IMR-90 (cell line): ENCODE measurements around the gene SPPL2A. TPM values are rescaled to one million over a fixed set of nuclear protein-coding genes. Genes with fewer than 3 reads are reported as not detected.

Experiments
- ATAC-seq: fragments of 200-7000 bp; cut with Tn5 transposase; 2 replicates; pipeline ENCODE4 v1.9.1; 2020; ENCODE audit warnings: low read depth, mild to moderate bottlenecking, moderate library complexity
- BruUV-seq: library from RNA; stranded (reverse); fragments of 400-500 nt; replicated peaks from 2 replicates; lab custom pipeline; 2021; lab: Mats Ljungman, UMichigan
- CTCF ChIA-PET: fragments of 300-600 bp; formaldehyde crosslinking; extraction: SDS; loops from one replicate; lab custom pipeline; 2021; ENCODE audit warnings: antibody characterized with exemption; lab: Yijun Ruan, JAX
- POLR2A ChIA-PET: fragments of 300-600 bp; sonication (Branson Sonifier 250); formaldehyde crosslinking; loops from one replicate; lab custom pipeline; 2022; ENCODE audit warnings: antibody characterized with exemption; ENCODE audit not compliant: unreplicated experiment; lab: Charles Lee
- DNase-seq: peaks from one replicate; pipeline ENCODE4 v3.0.0; 2013
- H2AFZ ChIP-seq: replicated peaks from 2 replicates; pipeline ENCODE3; 2013; ENCODE audit warnings: low read length, mild to moderate bottlenecking; ENCODE audit not compliant: poor library complexity
- H2AK5ac ChIP-seq: 2 replicates; pipeline ENCODE4 v1.6.1; 2013; ENCODE audit warnings: low read depth, low read length, inconsistent platforms
- H2AK9ac ChIP-seq: replicated peaks from 2 replicates; pipeline ENCODE3; 2013; ENCODE audit warnings: mild to moderate bottlenecking, low read depth, low read length, moderate library complexity; ENCODE audit not compliant: poor library complexity
- H2BK120ac ChIP-seq: 2 replicates; pipeline ENCODE4 v1.6.1; 2013; ENCODE audit warnings: low read depth, low read length, inconsistent platforms
- H2BK15ac ChIP-seq: 3 replicates; pipeline ENCODE4 v1.6.1; 2013; ENCODE audit warnings: low read depth, low read length, inconsistent platforms
- H2BK20ac ChIP-seq: 2 replicates; pipeline ENCODE4 v1.6.1; 2013; ENCODE audit warnings: low read depth, mild to moderate bottlenecking, inconsistent platforms, low read length, moderate library complexity
- H2BK5ac ChIP-seq: 2 replicates; pipeline ENCODE4 v1.6.1; 2013; ENCODE audit warnings: mild to moderate bottlenecking, low read depth, low read length, inconsistent platforms; ENCODE audit not compliant: poor library complexity, severe bottlenecking
- H3K14ac ChIP-seq: replicated peaks from 2 replicates; pipeline ENCODE4 v1.6.1; 2013; ENCODE audit warnings: low read depth, low read length, inconsistent platforms
- H3K18ac ChIP-seq: 2 replicates; pipeline ENCODE4 v1.6.1; 2013; ENCODE audit warnings: low read depth, low read length, control low read depth
- H3K23ac ChIP-seq: 2 replicates; pipeline ENCODE4 v1.6.1; 2013; ENCODE audit warnings: low read depth, low read length, inconsistent platforms
- H3K27ac ChIP-seq: 2 replicates; pipeline ENCODE4 v1.5.1; 2013; ENCODE audit warnings: mild to moderate bottlenecking, control low read depth, low read length; ENCODE audit not compliant: insufficient read depth
- H3K27me3 ChIP-seq: 2 replicates; pipeline ENCODE4 v1.6.1; 2013; ENCODE audit warnings: low read length; ENCODE audit not compliant: control insufficient read depth, insufficient read depth
- H3K36me3 ChIP-seq: 2 replicates; pipeline ENCODE4 v1.6.1; 2013; ENCODE audit warnings: low read length, mixed read lengths; ENCODE audit not compliant: control insufficient read depth, insufficient read depth
- H3K4ac ChIP-seq: 2 replicates; pipeline ENCODE4 v1.6.1; 2013; ENCODE audit warnings: low read depth, low read length, inconsistent platforms
- H3K4me1 ChIP-seq: 2 replicates; pipeline ENCODE4 v1.6.1; 2013; ENCODE audit warnings: low read length, mixed read lengths; ENCODE audit not compliant: control insufficient read depth, insufficient read depth
- H3K4me2 ChIP-seq: 2 replicates; pipeline ENCODE4 v1.6.1; 2013; ENCODE audit warnings: low read depth, mild to moderate bottlenecking, control low read depth, low read length, moderate library complexity
- H3K4me3 ChIP-seq: 2 replicates; pipeline ENCODE4 v1.5.1; 2013; ENCODE audit warnings: low read depth, mild to moderate bottlenecking, control low read depth, low read length, moderate library complexity; ENCODE audit not compliant: insufficient read depth
- H3K56ac ChIP-seq: 2 replicates; pipeline ENCODE4 v1.6.1; 2013; ENCODE audit warnings: low read length, inconsistent platforms; ENCODE audit not compliant: insufficient read depth; ENCODE audit errors: extremely low read depth
- H3K79me1 ChIP-seq, 2 experiments: 2 replicates each; pipeline ENCODE4 v1.6.1; 2013; ENCODE audit warnings: low read length in 2 of 2, inconsistent platforms in 1 of 2, low read depth in 1 of 2
- H3K9ac ChIP-seq: 2 replicates; pipeline ENCODE4 v1.6.1; 2013; ENCODE audit warnings: low read depth, low read length, control low read depth
- H3K9me1 ChIP-seq: 2 replicates; pipeline ENCODE4 v1.6.1; 2013; ENCODE audit warnings: low read length, inconsistent platforms; ENCODE audit not compliant: insufficient read depth
- H3K9me3 ChIP-seq: 2 replicates; pipeline ENCODE4 v1.6.1; 2013; ENCODE audit warnings: low read length; ENCODE audit not compliant: control insufficient read depth, insufficient read depth
- H4K20me1 ChIP-seq: 2 replicates; pipeline ENCODE4 v1.6.1; 2013; ENCODE audit warnings: low read length, inconsistent platforms; ENCODE audit not compliant: insufficient read depth
- H4K5ac ChIP-seq: 2 replicates; pipeline ENCODE4 v1.6.1; 2013; ENCODE audit warnings: mild to moderate bottlenecking, low read depth, low read length, control low read depth
- H4K8ac ChIP-seq, 2 experiments: 2 replicates each; pipeline ENCODE4 v1.6.1; 2013; ENCODE audit warnings: low read depth in 2 of 2, low read length in 2 of 2, control low read depth in 1 of 2, inconsistent platforms in 1 of 2
- H4K91ac ChIP-seq: 2 replicates; pipeline ENCODE4 v1.6.1; 2013; ENCODE audit warnings: low read depth, low read length, inconsistent platforms; ENCODE audit not compliant: insufficient read depth
- BHLHE40 ChIP-seq: fragments of 150-350 bp; IDR thresholded peaks from 2 replicates; pipeline ENCODE4 v1.6.1; 2016; ENCODE audit warnings: mild to moderate bottlenecking, low read depth, low read length
- CEBPB ChIP-seq: IDR thresholded peaks from 2 replicates; pipeline ENCODE4 v1.6.1; 2012; ENCODE audit warnings: low read depth, low read length, improper control_type of control experiment
- CHD1 ChIP-seq: IDR thresholded peaks from 2 replicates; pipeline ENCODE4 v1.6.1; 2012; ENCODE audit warnings: low read depth, low read length, improper control_type of control experiment
- FOS ChIP-seq: fragments of 150-350 bp; IDR thresholded peaks from 2 replicates; pipeline ENCODE4 v1.6.1; 2016; ENCODE audit warnings: low read depth, low read length
- MAFK ChIP-seq: IDR thresholded peaks from 2 replicates; pipeline ENCODE4 v1.6.1; 2012; ENCODE audit warnings: low read depth, low read length, improper control_type of control experiment
- MAZ ChIP-seq: IDR thresholded peaks from 2 replicates; pipeline ENCODE4 v1.6.1; 2012; ENCODE audit warnings: low read depth, mild to moderate bottlenecking, low read length, improper control_type of control experiment, moderate library complexity, borderline replicate concordance
- MXI1 ChIP-seq: IDR thresholded peaks from 2 replicates; pipeline ENCODE4 v1.6.1; 2012; ENCODE audit warnings: low read depth, mild to moderate bottlenecking, low read length, moderate library complexity, borderline replicate concordance
- NFE2L2 ChIP-seq: fragments of 150-350 bp; IDR thresholded peaks from 2 replicates; pipeline ENCODE4 v1.6.1; 2016; ENCODE audit warnings: low read depth, mild to moderate bottlenecking, low read length
- POLR2A ChIP-seq: IDR thresholded peaks from 2 replicates; pipeline ENCODE4 v1.6.1; 2012; ENCODE audit warnings: mild to moderate bottlenecking, low read depth, low read length
- RAD21 ChIP-seq: IDR thresholded peaks from 2 replicates; pipeline ENCODE4 v1.6.1; 2012; ENCODE audit warnings: low read length, improper control_type of control experiment
- RCOR1 ChIP-seq: IDR thresholded peaks from 2 replicates; pipeline ENCODE4 v1.6.1; 2012; ENCODE audit warnings: mild to moderate bottlenecking, low read length, improper control_type of control experiment; ENCODE audit not compliant: insufficient replicate concordance
- SMC3 ChIP-seq: fragments of 150-350 bp; IDR thresholded peaks from 2 replicates; pipeline ENCODE4 v1.6.1; 2016; ENCODE audit warnings: low read depth, mild to moderate bottlenecking, antibody characterized with exemption, low read length, moderate library complexity
- WGBS, 2 experiments: methylation state at CpG; one replicate each; pipeline versions ENCODE4 v1.1.5 to v1.1.7; 2013; ENCODE audit warnings: missing lambda C conversion rate in 2 of 2; ENCODE audit not compliant: insufficient read length in 1 of 2; ENCODE audit errors: extremely low coverage in 2 of 2; 5-methylcytosine and 5-hydroxymethylcytosine counted together
- dilution Hi-C: fragments of 300-500 bp; cut with HindIII; formaldehyde crosslinking; loops from one replicate; pipeline ENCODE4 v1.14.3; 2018; ENCODE audit warnings: low sequenced_read_pairs; ENCODE audit not compliant: unreplicated experiment
- in situ Hi-C: fragments of 300-500 bp; cut with MboI; formaldehyde crosslinking; loops from 3 replicates; pipeline ENCODE4 v1.14.3; 2019; ENCODE audit warnings: low sequenced_read_pairs, inconsistent platforms, mixed read lengths
- intact Hi-C: fragments of 100-400 bp; cut with micrococcal nuclease; formaldehyde crosslinking; loops from 2 replicates; pipeline ENCODE4 v1.10.0; 2022
- polyA plus RNA-seq, 3 experiments: library from polyadenylated mRNA; depleted of rRNA; stranded (reverse); fragments of >200 nt; gene quantifications; 2 replicates each; pipeline ENCODE4 v1.2.3, GENCODE V29; 2012; ENCODE audit warnings: low replicate concordance in 1 of 3
- total RNA-seq: library from RNA; depleted of rRNA; stranded (reverse); fragments of >200 nt; gene quantifications from 2 replicates; pipeline ENCODE4 v1.2.3, GENCODE V29; 2012
- TF ChIP-seq, protein P1 (sequence below): fragments of 150-350 bp; IDR thresholded peaks from 2 replicates; pipeline ENCODE4 v1.6.1; 2017; ENCODE audit warnings: mild to moderate bottlenecking, antibody characterized with exemption, low read length, low read depth
- TF ChIP-seq, protein P2 (sequence below): conservative IDR thresholded peaks from 2 replicates; pipeline ENCODE4 v1.5.1; 2012; ENCODE audit warnings: mild to moderate bottlenecking, low read depth, low read length, improper control_type of control experiment
- TF ChIP-seq, protein P3 (sequence below): fragments of 150-350 bp; IDR thresholded peaks from 2 replicates; pipeline ENCODE4 v1.6.1; 2016; ENCODE audit warnings: low read depth, mild to moderate bottlenecking, low read length, moderate library complexity, borderline replicate concordance

SPPL2A gene
- total and polyA plus RNA-seq, 2 of the 4 experiments (the other 2 are of a cell fraction) = 29.2 to 53.8 TPM

DNA sequence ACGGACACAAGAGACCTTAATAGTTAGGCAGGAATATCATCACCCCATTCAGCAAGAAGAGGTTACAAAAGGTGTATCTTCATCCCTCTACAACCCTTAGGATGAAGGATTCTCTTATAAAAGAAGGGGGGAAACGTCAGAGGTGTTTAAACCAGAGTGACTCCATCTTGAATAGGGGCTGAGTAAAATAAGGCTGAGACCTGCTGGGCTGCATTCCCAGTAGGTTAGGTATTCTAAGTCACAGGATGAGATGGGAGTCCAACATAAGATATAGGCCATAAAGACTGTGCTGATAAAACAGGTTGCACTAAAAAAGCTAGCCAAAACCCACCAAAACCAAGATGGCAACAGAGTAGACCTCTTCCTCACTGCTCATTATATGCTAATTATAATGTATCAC lies 95.4 kb downstream of the SPPL2A start:
- dilution Hi-C loops (no loop called here), intact Hi-C loops (loop anchor here (10.0 kb wide), 1 partner anchor 525 kb away; no protein-coding TSS in a partner anchor), in situ Hi-C loops (no loop called here)
- Histone ChIP-seq H3K9me3 (no peaks in the 10 kb centered on the region), H2AFZ (no peak overlapping the region), H4K20me1 (peaks cover 17% of the 10 kb centered on the region), H3K27me3 (no peaks in the 10 kb centered on the region), H3K56ac (no peak overlapping the region), H3K14ac (no peak overlapping the region), H2BK20ac (no peak overlapping the region), H3K4me3 (no peak overlapping the region), H3K27ac (no peak overlapping the region), H3K4me2 (no peak overlapping the region), H2AK9ac (no peak overlapping the region), H3K4ac (no peak overlapping the region), H4K8ac (no peak overlapping the region), H2AK5ac (no peak overlapping the region), H4K91ac (no peak overlapping the region), H4K5ac (no peak overlapping the region), H3K9ac (no peak overlapping the region), H2BK15ac (no peak overlapping the region), H2BK120ac (no peak overlapping the region), H3K79me1 (peaks cover 19 to 62% of the 10 kb centered on the region in 2 experiments), H3K4me1 (no peaks in the 10 kb centered on the region), H3K18ac (no peak overlapping the region), H3K9me1 (no peaks in the 10 kb centered on the region), H3K36me3 (peaks cover 4% of the 10 kb centered on the region; the same call in 1 of the 2 replicates), H3K23ac (no peak overlapping the region), H2BK5ac (no peak overlapping the region)
- ChIA-PET CTCF (interaction anchor here (0.6 kb wide), 1 partner anchor 11 kb away, joined by 3 read pairs; no protein-coding TSS in a partner anchor), POLR2A (no interaction called here)
- no peak for ATAC-seq
- no CpG with 5 or more reads among the region's 2 CpGs for WGBS, 2 experiments
- no TSS peak for BruUV-seq
- TF ChIP-seq, protein P1, sequence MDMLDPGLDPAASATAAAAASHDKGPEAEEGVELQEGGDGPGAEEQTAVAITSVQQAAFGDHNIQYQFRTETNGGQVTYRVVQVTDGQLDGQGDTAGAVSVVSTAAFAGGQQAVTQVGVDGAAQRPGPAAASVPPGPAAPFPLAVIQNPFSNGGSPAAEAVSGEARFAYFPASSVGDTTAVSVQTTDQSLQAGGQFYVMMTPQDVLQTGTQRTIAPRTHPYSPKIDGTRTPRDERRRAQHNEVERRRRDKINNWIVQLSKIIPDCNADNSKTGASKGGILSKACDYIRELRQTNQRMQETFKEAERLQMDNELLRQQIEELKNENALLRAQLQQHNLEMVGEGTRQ = no peak
- TF ChIP-seq SMC3 (no peak), BHLHE40 (no peak), MAZ (no peak), RCOR1 (no peak), POLR2A (no peak), NFE2L2 (no peak), CEBPB (no peak), CHD1 (no peak), MXI1 (no peak), FOS (no peak), MAFK (no peak), RAD21 (no peak)
- TF ChIP-seq, protein P2, sequence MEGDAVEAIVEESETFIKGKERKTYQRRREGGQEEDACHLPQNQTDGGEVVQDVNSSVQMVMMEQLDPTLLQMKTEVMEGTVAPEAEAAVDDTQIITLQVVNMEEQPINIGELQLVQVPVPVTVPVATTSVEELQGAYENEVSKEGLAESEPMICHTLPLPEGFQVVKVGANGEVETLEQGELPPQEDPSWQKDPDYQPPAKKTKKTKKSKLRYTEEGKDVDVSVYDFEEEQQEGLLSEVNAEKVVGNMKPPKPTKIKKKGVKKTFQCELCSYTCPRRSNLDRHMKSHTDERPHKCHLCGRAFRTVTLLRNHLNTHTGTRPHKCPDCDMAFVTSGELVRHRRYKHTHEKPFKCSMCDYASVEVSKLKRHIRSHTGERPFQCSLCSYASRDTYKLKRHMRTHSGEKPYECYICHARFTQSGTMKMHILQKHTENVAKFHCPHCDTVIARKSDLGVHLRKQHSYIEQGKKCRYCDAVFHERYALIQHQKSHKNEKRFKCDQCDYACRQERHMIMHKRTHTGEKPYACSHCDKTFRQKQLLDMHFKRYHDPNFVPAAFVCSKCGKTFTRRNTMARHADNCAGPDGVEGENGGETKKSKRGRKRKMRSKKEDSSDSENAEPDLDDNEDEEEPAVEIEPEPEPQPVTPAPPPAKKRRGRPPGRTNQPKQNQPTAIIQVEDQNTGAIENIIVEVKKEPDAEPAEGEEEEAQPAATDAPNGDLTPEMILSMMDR = no peak
- TF ChIP-seq, protein P3, sequence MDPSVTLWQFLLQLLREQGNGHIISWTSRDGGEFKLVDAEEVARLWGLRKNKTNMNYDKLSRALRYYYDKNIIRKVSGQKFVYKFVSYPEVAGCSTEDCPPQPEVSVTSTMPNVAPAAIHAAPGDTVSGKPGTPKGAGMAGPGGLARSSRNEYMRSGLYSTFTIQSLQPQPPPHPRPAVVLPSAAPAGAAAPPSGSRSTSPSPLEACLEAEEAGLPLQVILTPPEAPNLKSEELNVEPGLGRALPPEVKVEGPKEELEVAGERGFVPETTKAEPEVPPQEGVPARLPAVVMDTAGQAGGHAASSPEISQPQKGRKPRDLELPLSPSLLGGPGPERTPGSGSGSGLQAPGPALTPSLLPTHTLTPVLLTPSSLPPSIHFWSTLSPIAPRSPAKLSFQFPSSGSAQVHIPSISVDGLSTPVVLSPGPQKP = no peak
- no peak for DNase-seq
